Occipital lobe (tissue), 2 donors: ENCODE results near the gene TEX14. TPM values are rescaled to one million over a fixed set of nuclear protein-coding genes. Genes with fewer than 3 reads are reported as not detected.

ENCODE experiments used
- DNase-seq: peaks from one replicate; lab custom pipeline; 2025; lab: John Stamatoyannopoulos, UW
- total RNA-seq: library from RNA; depleted of rRNA; stranded (reverse); fragments of >200 nt; gene quantifications from one replicate; pipeline ENCODE4 v1.2.3, GENCODE V29; 2014

The TEX14 gene, protein sequence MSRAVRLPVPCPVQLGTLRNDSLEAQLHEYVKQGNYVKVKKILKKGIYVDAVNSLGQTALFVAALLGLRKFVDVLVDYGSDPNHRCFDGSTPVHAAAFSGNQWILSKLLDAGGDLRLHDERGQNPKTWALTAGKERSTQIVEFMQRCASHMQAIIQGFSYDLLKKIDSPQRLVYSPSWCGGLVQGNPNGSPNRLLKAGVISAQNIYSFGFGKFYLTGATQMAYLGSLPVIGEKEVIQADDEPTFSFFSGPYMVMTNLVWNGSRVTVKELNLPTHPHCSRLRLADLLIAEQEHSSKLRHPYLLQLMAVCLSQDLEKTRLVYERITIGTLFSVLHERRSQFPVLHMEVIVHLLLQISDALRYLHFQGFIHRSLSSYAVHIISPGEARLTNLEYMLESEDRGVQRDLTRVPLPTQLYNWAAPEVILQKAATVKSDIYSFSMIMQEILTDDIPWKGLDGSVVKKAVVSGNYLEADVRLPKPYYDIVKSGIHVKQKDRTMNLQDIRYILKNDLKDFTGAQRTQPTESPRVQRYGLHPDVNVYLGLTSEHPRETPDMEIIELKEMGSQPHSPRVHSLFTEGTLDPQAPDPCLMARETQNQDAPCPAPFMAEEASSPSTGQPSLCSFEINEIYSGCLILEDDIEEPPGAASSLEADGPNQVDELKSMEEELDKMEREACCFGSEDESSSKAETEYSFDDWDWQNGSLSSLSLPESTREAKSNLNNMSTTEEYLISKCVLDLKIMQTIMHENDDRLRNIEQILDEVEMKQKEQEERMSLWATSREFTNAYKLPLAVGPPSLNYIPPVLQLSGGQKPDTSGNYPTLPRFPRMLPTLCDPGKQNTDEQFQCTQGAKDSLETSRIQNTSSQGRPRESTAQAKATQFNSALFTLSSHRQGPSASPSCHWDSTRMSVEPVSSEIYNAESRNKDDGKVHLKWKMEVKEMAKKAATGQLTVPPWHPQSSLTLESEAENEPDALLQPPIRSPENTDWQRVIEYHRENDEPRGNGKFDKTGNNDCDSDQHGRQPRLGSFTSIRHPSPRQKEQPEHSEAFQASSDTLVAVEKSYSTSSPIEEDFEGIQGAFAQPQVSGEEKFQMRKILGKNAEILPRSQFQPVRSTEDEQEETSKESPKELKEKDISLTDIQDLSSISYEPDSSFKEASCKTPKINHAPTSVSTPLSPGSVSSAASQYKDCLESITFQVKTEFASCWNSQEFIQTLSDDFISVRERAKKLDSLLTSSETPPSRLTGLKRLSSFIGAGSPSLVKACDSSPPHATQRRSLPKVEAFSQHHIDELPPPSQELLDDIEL (N-terminal part only)
- total RNA-seq = 0.31 TPM

DNA sequence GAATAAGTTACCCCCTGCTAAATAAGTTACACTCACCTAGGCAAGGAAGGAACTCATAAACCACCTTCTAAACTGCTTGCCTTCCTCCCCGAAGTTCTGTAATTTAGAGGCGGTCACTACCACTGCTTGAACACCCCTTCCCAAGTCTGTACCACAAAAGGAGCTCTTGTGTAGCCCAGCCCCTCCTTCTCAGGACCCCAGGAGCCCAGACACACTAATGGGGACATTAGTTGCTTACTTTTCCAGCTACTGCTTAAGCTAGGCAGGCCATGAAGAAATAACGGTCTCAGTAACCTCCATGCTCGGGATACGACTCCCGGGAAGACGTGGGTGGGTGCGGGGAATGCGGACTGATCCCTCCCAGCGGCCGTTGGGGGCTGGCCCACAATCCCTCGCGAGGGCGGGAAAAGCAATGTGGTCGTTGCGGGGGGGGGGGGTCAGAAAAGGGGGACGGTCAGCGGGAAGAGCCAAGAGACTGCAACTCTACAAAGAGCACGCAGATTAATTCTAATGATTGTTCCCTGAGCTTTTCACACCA, at the start of gene TEX14:
TEX14 (minus strand) TSS at position 345 of the 538 bp plus-strand sequence. CDS start 40,044 bp downstream, outside the sequence.
- no peak for DNase-seq

DNA sequence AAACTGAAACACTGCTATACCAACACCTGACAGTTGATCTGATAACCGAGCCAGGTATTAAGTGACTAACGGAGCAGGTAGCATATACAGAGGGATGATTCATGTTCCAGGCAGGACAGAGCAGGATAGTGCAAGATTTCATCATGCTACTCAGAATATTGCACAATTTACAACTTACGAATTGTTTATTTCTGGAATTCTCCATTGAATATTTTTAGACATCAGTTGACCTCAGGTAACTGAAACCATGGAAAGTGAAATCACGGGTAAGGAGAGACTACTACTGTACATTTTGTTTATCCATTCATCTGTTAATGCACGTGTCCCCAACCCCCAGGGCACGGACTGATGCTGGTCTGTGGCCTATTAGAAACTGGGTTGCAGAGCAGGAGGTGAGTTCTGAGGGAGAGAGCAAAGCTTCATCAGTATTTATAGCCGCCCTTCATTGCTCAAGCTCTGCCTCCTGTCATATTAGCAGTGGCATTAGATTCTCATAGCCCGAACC, 49.3 kb upstream of the TEX14 start:
- DNase-seq = no peak

DNA sequence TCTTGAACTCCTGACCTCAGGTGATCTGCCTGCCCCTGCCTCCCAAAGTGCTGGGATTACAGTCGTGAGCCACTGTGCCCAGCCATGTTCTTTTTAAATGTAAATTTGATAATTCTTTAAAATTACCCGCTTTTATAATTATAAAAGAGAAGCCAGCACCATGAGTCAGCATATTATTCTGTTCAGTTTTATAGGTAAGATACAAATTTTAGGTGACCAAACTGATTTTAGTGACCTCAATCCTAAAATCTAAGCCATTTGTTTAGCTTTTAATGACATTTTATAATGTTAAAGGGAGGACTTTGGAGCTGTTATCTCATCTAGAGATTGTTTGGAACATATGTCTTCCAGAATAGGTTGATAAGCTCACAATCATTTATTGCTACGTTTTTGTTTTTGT, 43.0 kb upstream of the TEX14 start:
- no peak for DNase-seq

DNA sequence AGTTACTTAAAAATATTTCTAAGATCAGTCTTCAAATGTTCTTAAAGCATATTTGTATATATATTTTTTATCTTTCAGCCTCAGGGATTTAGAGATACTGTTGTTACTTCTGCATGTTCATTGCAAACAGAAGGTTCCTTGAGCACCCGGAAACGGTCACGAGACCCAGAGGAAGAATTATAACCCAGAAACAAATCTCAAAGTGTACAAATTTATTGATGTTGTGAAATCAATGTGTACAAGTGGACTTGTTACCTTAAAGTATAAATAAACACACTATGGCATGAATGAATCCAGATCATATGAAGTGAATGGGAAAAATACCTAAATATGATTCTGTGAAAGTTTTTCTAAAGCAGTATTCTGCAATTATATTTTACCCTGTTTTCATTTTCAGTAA, 42.2 kb upstream of the TEX14 start:
- no peak for DNase-seq

DNA sequence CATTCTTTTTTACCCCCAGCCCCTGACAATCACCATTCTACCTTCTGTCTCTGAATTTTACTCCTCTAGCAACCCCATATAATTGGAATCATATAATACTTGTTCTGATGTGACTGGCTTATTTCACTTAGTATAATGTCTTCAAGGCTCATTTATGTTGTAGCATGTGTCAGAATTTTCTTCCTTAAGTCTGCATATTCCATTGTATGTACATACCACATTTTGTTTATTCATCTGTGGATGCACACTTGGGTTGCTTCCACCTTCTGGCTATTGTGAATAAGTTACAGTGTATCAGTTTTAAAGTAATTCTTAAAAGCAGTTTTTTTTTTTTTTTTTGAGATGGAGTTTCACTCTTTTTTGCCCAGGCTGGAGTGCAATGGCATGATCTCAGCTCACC, 39.1 kb upstream of the TEX14 start:
- no peak for DNase-seq

DNA sequence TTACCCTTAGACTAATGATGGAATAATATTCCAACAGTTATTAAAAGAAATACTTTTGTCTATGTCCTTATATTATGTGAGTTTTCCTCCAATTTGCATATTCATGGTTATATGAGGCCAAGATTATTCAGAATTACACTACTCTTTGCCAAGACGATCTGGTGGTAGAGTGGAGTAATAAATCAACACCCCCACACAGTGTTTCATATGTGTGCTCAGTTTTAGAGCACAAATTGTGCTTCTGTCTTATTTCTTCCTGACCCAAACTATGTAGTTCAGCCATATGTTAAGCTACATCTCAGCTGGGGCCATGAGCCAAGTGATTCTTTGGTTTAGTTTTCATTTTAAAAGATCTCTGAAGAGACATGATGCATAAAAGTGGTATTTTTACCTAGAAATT, 37.0 kb upstream of the TEX14 start:
- no peak for DNase-seq

DNA sequence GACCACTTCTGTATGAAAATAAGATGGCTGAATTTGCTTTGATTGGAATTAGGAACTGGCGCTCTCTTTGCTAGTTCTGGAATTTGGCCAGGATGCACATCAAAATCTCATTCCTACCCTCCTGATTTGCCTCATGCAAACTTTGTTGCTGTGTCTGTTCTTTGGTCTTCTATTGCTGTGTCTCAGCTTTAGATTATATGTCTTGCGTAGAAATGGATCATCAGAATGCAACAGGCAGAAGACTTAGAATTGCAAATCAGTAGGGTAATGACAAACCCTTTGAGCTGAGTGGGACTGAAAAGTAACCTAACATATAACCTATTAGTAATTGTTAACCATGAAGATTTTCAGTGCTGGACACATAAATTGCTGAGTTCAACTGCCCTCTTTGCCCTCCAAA, 30.9 kb upstream of the TEX14 start:
- DNase-seq = no peak

DNA sequence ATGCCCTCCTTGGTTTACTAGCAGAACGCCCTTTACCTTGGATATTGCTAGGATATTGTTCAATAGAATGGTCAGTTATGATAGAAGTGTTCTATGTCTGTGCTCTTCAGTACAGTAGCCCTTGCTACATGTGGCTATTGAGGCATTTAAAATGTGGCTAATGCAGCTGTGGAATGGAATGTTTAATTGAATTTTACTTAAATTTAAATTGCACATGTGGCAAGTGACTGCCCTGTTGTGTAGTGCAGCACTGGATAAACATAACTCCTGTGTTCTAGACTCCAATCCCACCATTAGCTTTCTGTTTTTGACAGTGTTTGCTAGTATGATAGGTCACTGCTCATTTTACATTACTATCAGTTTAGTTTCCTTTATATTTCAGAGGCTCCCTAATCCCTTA, 30.4 kb upstream of the TEX14 start:
- no peak for DNase-seq

DNA sequence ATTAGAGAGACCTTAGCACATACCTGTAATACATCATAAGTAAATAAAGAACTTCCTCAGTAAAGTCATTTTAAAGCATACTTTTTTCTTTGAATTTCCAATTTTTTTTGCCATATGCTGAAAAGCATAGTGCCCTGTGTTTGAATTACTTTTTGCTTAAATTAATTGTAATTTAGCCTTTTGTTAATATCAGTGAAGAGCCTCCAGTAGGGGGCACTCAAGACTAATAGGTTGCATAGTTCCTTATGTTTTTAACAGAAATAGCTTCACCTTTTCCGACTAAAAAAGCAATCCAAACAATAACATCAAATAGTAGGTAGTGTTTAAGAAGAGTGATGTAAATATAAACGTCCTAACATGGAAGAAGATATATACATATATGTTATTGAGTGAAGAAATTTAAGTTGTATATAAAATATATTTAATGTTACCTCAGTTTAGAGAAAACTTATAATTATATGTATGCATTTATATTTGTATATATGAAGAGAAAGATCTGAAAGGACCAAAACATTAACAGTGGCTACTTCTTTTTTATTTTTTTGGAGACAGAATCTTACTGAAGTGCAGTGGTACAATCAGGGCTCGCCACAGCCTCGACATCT, 19.2 kb upstream of the TEX14 start:
- DNase-seq = no peak

DNA sequence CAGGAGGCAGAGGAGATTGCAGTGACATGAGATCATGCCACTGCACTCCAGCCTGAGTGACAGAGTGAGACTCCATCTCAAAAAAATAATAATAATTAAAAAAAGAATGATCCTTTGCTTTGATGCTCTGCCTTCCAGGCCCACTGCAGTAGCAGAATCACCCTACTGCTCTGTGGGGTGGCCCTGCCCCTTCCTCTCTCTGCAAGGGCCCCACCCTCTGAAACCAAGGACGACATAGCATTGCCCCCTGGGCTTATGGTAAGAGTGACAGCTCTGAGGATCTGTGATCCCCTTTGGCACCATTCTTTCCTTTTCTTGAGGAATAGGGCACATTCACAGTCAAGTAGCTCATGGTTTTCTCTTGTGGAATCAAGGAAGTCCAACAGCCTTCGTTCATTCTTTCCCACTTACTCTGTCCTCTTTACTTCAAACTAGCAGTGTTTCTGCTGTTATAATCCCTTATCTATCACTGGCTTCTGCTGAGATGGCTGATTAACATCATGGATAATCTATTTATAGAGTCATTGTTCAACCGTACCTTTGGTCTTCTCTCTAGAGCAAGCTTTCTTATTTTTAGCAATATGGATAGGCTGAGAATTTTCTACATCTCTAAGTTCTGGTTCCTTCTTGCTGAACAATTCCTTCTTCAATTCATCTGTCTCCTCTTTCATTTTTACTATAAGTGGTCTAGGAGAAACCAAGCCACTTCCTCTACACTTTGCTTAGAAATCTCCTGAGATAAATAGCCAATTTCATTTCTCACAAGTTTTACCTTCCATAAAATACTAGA, 14.7 kb upstream of the TEX14 start:
- no peak for DNase-seq

DNA sequence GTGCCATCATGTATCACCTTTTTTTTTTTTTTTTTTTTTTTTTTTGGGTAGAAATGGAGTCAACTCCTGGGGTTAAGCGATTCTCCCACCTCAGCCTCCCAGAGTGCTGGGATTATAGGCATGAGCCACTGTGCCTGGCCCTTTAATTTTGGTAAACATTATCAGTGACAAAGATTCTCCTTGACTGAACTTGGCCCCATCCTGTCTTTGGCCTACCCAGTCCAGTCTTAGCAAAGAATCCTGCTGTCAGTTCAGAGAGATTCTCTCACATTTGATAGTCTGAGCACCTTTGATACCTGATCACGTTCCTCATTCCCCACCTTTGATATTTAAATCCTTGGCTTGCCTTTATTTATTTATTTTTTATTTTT, 12.1 kb upstream of the TEX14 start:
- DNase-seq = no peak

DNA sequence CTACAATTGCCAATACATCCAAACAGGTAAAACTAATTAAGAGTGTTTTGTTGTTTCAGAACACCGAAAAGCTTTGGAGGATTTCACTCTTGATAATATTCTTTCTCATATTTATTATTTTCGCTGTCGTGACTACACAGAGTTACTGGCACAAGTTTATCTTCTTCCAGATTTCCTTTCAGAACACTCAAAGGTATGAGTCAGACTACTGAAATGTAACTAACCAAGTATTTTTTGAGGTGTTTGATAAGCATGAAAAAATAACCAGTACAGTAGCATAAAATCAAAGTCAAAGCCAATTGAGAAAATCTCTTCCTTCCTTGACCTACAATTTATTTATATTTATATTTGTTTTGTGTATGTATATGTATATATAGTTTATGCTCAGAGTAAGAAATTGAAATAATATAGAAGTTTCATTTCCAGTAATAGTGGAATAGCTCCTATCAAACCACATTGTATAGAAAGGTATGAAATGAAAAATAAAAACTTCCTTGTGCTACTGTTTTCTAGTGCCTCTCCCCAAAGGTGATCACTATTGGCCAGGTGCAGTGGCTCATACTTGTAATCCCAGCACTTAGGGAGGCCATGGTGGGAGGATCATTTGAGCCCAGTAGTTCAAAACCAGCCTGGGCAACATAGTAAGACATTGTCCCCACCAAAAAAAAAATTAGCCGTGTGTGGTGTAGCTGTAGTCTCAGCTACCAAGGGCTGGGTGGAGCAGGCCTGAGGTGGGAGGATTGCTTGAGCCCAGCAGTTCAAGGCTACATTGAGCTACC, 11.5 kb upstream of the TEX14 start:
- no peak for DNase-seq

DNA sequence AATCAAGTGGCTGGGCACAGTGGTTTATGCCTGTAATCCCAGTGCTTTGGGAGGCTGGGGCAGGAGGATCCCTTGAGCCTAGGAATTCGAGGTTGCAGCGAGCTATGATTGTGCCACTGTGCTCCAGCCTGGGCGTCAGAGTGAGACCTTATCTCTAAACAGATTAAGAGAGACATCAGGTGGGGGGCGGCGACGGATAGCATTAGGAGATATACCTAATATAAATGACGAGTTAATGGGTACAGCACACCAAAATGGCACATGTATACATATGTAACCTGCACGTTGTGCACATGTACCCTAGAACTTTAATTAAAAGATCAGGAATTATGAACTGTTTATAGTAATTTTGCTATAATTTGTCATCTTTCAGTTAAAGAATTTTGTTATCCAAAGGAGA, 10.9 kb upstream of the TEX14 start:
- no peak for DNase-seq

DNA sequence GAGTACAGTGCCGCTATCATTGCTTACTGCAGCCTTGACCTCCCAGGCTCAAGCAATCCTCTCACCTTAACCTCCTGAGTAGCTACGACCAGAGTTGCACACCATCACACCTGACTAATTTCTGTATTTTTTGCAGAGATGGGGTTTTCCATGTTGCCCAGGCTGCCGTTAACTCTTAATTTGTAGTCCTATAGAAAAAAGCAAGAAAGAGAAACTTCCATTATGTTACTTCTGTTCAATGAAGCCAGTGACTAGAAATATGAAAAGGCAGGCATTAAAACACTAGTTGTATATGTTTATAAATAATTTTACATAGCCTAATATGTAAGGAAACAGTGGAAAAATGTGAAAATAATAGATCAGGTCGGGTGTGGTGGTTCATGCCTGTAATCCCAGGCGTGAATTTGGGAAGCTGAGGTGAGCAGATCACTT, 10.2 kb upstream of the TEX14 start:
- DNase-seq = no peak

DNA sequence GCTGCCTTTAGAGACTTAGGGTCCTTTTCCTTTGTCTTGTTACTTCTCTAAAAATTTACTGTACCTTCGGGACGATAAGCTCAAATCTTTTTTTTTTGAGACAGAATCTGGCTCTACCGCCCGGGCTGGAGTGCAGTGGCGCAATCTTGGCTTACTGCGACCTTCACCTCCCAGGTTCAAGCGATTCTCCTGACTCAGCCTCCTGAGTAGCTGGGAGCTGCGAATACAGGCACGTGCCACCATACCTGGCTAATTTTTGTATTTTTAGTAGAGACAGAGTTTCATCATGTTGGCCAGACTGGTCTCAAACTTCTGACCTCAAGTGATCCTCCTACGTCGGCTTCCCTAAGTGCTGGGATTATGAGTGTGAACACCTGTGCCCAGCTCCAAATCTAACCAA, 7.9 kb upstream of the TEX14 start:
- DNase-seq = no peak

DNA sequence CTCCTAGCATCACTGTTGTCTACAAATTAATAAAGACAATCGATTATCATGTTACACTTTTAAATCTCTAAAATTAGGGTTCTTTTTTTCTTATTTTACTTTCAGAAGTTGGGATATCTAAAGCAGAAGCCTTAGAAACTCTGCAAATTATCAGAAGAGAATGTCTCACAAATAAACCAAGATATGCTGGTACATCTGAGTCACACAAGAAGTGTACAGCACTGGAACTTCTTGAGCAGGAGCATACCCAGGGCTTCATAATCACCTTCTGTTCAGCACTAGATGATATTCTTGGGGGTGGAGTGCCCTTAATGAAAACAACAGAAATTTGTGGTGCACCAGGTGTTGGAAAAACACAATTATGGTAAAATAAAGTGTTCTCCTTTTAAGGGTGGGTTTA, 3.0 kb upstream of the TEX14 start:
- DNase-seq = no peak

DNA sequence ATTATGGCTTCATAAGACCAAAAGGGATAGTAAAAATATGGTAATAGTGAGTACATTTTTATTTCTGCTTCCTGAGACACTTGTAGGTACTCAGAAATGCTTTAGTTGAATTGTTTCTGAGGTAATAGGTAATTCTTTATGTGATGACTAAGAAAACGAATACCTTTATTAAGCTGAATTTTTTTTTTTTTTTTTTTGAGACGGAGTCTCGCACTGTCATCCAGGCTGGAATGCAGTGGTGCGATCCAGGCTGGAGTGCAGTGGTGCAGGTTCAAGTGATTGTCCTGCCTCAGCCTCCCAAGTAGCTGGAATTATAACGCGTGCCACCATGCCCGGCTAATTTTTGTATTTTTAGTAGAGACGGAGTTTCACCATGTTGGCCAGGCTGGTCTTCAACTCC, 2.5 kb upstream of the TEX14 start:
- DNase-seq = no peak

DNA sequence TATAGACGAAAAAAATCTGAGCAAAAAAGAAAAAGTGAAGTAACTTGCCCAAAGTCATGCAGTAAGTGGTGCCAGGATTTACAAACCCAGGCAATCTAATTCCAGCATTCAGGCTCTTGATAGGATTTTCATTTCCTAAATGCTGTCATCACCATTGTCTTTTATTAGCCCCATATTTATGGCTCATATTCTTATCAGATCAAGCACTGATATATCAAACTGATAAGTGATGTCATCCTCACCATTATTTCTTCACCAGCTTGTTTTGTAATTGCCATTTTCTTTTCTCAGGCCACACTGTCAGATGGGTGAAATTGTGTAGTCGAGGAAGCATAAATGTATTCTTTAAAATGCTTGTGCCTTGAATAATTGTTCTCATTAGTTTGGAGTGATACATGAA, 1.9 kb upstream of the TEX14 start:
- no peak for DNase-seq

DNA sequence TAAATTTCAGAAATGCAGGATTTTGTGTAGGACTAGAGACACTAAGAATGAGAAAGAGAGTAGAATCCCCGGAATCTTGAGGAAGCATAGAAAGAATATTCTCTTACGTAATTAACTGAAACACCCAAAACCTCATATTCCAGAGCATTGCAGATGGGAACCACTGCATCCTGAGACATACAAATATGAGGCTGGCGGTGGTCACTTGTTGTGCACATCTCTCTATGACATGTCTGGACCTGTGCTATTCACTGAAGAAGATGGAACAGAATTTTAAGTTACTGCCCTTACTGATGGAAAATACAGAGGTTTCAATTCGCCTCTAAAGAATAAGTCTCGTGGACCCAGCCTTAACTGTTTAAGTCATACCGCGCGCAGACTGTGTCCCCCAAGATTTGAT, 1.4 kb upstream of the TEX14 start:
- DNase-seq = no peak
